ENCODE results near the gene NDUFV1.

GRCh38 chr11:67584881-67585873 is 21.6 kb upstream of the NDUFV1 start:
- TF ChIP-seq CTCF (IDR thresholded peaks at IDR 0.05; ENCODE audit: borderline replicate concordance, extremely low read depth, low read length, poor library complexity, severe bottlenecking) (no peak), EZH2 (IDR thresholded peaks at IDR 0.05; ENCODE audit: borderline replicate concordance, low read depth, low read length, severe bottlenecking) (no peak)

Measured in DND-41 (cell line).